Muscle of arm (tissue), 12 donors: ENCODE measurements around the gene LARGE2. TPM values are rescaled to one million over a fixed set of nuclear protein-coding genes. Genes with fewer than 3 reads are reported as not detected.

Experiments used
- DNase-seq: peaks from one replicate; pipeline ENCODE4 v3.0.0-alpha.2; 2013
- polyA plus RNA-seq, 12 donors: library from polyadenylated mRNA; unstranded; fragments of 120-200 nt; gene quantifications; one replicate each; pipeline ENCODE4 v1.2.1, GENCODE V29; 2013; ENCODE audit not compliant: insufficient read length in 12 of 12

LARGE2 gene
- polyA plus RNA-seq, 12 donors = 0.07 to 22.0 (median 0.49) TPM; not detected in 2

DNA sequence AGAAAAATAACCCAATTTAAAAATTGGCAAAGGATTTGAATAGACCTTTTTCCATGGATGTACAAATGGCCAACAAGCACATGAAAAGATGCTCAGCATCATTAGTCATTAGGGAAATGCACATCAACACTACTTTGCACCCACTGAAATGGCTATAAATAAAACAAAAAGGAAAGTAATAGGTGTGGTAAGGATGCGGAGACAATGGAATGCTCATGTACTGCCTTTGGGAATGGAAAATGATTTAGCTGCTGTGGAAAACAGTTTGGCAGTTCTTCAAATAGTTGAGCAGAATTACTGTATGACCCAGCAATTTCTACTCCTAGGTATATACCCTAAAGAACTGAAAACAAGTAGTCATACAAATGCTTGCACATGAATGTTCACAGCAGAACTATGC lies 37.4 kb downstream of the LARGE2 start:
- no peak for DNase-seq

DNA sequence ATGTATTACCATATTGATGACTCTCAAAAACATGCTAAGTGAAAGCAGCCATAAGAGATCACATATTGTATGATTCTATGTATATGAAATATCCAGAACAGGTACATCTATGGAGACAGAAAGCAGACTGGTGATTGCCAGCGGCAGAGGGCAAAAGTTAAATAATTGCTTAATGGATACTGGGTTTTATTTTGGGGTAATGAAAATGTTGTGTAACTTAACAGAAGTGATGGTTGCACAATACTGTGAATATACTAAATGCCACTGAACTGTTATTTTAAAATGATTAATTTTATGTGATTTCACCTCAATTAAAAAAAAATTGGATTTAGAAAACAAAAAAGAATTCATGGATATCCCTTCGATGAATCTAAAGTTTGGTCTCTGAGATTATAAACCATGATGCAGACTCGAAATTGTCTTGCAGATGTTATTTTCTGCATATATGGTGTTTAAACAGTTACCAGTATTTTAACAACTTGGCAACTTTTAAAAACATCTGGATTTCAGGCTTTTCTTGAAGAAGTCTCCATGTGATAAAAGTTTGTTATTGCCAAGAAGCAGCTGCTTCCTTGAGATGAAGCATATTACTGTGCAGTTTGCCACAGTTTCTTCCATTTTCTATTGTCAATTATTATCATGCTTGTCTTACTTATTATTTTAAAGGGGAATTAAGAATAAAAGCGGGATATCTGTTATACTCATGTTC lies 38.1 kb downstream of the LARGE2 start:
- DNase-seq = peak; percentile 47

DNA sequence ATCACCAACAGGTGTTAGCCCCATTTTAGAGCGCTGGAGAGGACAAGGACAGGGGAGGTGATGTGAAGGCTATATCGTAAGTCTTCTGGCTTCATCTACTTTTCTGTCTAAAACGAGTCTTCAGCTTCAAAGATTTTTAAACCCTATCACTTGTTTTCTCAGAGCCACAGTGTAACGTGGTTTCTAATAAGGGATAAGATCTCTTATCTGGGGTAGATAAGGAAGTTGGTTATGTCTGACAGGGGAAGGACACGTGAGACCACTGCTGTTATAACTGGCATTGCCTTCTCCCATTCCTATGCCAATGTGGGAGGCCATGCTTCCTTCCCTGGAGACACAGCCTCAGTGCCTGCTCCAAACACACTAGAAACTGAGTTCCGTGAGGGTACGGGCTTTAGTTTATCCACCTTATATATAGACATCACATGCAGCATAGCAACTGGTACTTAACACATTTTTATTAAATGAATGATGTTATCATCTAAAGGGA lies 39.3 kb downstream of the LARGE2 start:
- DNase-seq = no peak

DNA sequence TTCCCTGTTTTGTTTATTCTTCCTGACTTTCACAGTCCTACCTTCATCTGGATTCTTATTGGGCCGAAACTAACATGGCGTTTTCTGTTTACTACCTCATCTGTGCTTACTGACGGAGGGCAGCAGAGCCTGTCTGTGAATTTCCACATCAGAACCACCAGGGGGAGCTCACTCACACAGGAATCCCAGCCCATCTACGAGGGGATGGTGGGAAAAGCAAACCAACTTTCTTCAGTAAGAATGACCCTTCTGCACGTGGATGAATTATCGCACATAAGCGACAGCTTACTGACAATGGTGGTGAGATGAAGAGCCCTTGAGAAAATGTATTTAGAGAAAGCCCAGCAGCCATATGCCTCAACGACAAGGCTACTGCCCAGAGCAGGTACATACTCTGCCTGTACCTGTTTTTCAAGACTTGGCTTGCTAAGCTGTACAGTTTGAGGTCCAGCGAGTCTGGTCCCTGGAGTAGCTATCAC lies 42.5 kb downstream of the LARGE2 start:
- DNase-seq = peak; percentile 84

DNA sequence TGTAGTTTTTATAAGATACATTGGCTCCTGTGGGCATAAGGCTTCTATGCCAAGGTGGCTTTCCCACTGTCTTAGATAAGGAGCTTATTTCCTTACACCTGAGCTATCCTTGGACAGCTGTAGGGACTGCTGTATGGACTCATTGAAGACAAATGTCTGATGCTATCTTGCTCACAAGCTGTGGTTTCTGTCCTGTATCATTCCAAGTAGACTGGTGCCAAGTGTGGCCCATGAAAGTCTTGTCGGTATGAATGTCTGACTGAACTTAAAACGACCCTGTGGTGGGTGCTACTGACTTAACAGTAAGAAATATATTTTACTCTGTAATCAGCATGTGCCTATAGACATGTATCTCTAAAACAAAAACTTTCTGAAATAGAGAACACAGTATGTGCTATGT lies 45.0 kb downstream of the LARGE2 start:
- no peak for DNase-seq

DNA sequence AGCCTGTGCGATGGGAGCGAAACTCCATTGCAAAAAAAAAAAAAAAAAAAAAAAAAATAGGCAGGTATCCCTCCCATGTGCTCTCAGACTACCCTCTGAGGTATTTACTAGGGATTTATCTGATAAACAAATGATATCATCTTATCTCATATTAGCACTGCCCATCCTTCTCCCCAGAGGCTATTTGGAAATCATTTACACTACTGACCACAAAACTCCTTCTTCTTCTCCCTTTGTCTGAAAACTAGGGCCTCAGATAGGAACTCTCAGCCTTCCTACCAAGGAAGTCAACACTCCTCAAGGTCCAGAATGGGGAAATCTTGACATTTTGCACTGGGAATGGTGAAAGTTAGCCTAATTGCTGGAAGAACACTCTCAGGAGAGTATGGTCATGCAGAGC lies 46.4 kb downstream of the LARGE2 start:
- DNase-seq = no peak

DNA sequence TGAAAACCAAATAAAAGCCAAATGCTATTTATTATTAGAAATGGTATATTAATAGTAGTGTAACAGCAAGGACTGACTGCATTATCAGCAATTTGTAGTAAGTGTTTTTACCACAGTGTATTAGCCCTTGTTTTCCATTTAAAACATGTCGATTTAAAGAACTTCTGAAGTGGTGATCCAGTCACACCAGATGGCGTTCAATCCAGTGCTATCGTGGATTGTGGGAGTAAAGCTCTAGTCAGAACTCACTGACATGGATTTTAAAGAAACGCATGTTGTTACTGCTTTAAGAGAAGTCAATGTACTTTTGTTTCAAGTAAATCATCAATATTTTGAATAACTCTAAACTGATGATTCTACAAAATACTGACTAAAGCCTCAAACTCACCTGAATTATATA lies 51.1 kb downstream of the LARGE2 start:
- no peak for DNase-seq

DNA sequence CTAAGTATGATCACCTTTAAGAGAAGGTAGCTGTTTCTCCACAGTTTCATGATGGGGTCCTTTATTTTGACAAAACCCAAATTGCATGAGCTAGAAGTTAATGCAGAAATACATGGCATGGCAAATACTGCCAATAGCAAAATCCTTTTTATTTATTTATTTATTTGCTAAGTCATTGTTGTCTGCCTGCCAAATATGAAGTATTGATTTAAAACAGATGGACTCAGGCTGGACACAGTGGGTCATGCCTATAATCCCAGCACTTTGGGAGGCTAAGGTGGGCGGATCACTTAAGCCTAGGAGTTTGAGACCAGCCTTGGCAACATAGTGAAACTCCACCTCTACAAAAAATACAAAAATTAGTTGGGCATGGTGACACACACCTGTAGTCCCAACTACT lies 52.4 kb downstream of the LARGE2 start:
- no peak for DNase-seq

Other genes with a start within 250 kb of the LARGE2 start
- gene SLC35C1, start 117.5 kb upstream of the LARGE2 start, polyA plus RNA-seq = 1 to 10 TPM in 11 of 12 donors, not detected in 1; 5.8 to 9.8 (median 7.7) TPM
- 10 to 100 TPM in 11 of 12 donors, not detected in 1; 22.5 to 31.2 (median 26.5) TPM for gene CRY2, start 75.2 kb upstream of the LARGE2 start, polyA plus RNA-seq
- 10 to 100 TPM in 11 of 12 donors, not detected in 1; 19.1 to 51.7 (median 28.6) TPM for gene MAPK8IP1, start 37.0 kb upstream of the LARGE2 start, polyA plus RNA-seq
- gene FREY1, start 15.4 kb upstream of the LARGE2 start, polyA plus RNA-seq = under 1 TPM in 6 of 12 donors, not detected in 6; 0.25 to 0.57 (median 0.28) TPM
- gene PEX16, start 4.8 kb upstream of the LARGE2 start, polyA plus RNA-seq = 10 to 100 TPM in 9 of 12 donors, 1 to 10 TPM in 2, not detected in 1; 7.3 to 18.1 (median 11.3) TPM
- gene PHF21A, start 198.8 kb downstream of the LARGE2 start, polyA plus RNA-seq = 10 to 100 TPM in 11 of 12 donors, not detected in 1; 23.2 to 88.2 (median 36.6) TPM